Ishikawa (cell line): ENCODE data around the gene USP40.

Source experiments
- CEBPB ChIP-seq: IDR thresholded peaks from 2 replicates; pipeline ENCODE4 v1.6.1; 2012
- CREB1 ChIP-seq: IDR thresholded peaks from 2 replicates; pipeline ENCODE4 v1.6.1; 2012; ENCODE audit warnings: low read depth
- EGR1 ChIP-seq: IDR thresholded peaks from 2 replicates; pipeline ENCODE4 v1.6.1; 2012
- EP300 ChIP-seq: IDR thresholded peaks from 2 replicates; pipeline ENCODE4 v1.6.1; 2012; ENCODE audit warnings: borderline replicate concordance
- FOXM1 ChIP-seq: IDR thresholded peaks from 2 replicates; pipeline ENCODE4 v1.6.1; 2012; ENCODE audit warnings: low read depth, borderline replicate concordance
- NFIC ChIP-seq: IDR thresholded peaks from 2 replicates; pipeline ENCODE4 v1.6.1; 2012
- RAD21 ChIP-seq: IDR thresholded peaks from 2 replicates; pipeline ENCODE4 v1.6.1; 2012; ENCODE audit warnings: low read depth
- TAF1 ChIP-seq: IDR thresholded peaks from 2 replicates; pipeline ENCODE4 v1.6.1; 2012; ENCODE audit warnings: low read depth, mild to moderate bottlenecking
- TCF12 ChIP-seq: IDR thresholded peaks from 2 replicates; pipeline ENCODE4 v1.6.1; 2012; ENCODE audit warnings: low read depth
- YY1 ChIP-seq: IDR thresholded peaks from 2 replicates; pipeline ENCODE4 v1.6.1; 2012; ENCODE audit warnings: low read depth
- ZBTB7A ChIP-seq: IDR thresholded peaks from 2 replicates; pipeline ENCODE4 v1.6.1; 2012; ENCODE audit warnings: low read depth
- TF ChIP-seq, protein P1 (sequence below): IDR thresholded peaks from 2 replicates; pipeline ENCODE4 v1.6.1; 2012
- TF ChIP-seq, protein P2 (sequence below): IDR thresholded peaks from 2 replicates; pipeline ENCODE4 v1.6.1; 2012; ENCODE audit warnings: low read depth, mild to moderate bottlenecking
- TF ChIP-seq, protein P3 (sequence below): IDR thresholded peaks from 2 replicates; pipeline ENCODE4 v1.6.1; 2012

DNA sequence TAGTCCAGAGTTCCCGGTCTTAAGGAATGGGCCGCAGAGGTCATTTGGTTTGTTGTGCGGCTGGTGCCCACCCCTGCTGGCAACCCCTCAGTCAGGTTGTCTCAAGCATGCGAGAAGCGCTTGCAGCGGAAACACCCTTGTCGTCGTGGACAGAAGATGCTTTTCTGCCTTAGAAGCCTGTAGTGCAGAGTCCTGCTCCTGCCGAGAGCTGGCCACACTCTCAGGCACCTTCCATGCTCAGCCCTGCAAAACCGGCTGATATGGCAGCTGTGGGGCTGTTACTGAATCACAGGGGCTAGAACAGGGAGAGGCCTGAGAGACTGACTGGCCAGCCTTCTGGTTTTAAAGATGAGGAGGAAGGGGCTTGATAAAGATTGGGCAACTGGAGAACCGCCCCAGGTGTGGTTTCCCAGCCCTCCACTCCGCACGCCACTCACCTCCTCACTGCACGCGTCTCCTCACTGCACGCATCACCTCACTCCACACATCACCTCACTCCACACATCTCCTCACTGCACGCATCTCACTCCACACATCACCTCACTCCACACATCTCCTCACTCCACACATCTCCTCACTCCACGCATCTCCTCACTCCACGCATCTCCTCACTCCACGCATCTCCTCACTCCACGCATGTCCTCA lies 103.6 kb downstream of the USP40 start:
- TF ChIP-seq YY1 (no peak), CREB1 (no peak), CEBPB (no peak), TAF1 (no peak), EP300 (no peak), NFIC (no peak), TCF12 (no peak), RAD21 (no peak), EGR1 (no peak), ZBTB7A (no peak), FOXM1 (no peak)
- TF ChIP-seq, protein P1, sequence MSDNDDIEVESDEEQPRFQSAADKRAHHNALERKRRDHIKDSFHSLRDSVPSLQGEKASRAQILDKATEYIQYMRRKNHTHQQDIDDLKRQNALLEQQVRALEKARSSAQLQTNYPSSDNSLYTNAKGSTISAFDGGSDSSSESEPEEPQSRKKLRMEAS, result no peak
- TF ChIP-seq, protein P2, sequence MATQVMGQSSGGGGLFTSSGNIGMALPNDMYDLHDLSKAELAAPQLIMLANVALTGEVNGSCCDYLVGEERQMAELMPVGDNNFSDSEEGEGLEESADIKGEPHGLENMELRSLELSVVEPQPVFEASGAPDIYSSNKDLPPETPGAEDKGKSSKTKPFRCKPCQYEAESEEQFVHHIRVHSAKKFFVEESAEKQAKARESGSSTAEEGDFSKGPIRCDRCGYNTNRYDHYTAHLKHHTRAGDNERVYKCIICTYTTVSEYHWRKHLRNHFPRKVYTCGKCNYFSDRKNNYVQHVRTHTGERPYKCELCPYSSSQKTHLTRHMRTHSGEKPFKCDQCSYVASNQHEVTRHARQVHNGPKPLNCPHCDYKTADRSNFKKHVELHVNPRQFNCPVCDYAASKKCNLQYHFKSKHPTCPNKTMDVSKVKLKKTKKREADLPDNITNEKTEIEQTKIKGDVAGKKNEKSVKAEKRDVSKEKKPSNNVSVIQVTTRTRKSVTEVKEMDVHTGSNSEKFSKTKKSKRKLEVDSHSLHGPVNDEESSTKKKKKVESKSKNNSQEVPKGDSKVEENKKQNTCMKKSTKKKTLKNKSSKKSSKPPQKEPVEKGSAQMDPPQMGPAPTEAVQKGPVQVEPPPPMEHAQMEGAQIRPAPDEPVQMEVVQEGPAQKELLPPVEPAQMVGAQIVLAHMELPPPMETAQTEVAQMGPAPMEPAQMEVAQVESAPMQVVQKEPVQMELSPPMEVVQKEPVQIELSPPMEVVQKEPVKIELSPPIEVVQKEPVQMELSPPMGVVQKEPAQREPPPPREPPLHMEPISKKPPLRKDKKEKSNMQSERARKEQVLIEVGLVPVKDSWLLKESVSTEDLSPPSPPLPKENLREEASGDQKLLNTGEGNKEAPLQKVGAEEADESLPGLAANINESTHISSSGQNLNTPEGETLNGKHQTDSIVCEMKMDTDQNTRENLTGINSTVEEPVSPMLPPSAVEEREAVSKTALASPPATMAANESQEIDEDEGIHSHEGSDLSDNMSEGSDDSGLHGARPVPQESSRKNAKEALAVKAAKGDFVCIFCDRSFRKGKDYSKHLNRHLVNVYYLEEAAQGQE, result no peak
- TF ChIP-seq, protein P3, sequence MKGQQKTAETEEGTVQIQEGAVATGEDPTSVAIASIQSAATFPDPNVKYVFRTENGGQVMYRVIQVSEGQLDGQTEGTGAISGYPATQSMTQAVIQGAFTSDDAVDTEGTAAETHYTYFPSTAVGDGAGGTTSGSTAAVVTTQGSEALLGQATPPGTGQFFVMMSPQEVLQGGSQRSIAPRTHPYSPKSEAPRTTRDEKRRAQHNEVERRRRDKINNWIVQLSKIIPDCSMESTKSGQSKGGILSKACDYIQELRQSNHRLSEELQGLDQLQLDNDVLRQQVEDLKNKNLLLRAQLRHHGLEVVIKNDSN, result no peak
